Measurements from ENCODE around the gene CLP1. TPM values are rescaled to one million over a fixed set of nuclear protein-coding genes. Genes with fewer than 3 reads are reported as not detected.
A peak's percentile ranks its signal among the peaks of the same experiment; 100 is the strongest.

Gene CLP1
- total RNA-seq, 1 donor from 2014 or later = 12.5 TPM

DNA sequence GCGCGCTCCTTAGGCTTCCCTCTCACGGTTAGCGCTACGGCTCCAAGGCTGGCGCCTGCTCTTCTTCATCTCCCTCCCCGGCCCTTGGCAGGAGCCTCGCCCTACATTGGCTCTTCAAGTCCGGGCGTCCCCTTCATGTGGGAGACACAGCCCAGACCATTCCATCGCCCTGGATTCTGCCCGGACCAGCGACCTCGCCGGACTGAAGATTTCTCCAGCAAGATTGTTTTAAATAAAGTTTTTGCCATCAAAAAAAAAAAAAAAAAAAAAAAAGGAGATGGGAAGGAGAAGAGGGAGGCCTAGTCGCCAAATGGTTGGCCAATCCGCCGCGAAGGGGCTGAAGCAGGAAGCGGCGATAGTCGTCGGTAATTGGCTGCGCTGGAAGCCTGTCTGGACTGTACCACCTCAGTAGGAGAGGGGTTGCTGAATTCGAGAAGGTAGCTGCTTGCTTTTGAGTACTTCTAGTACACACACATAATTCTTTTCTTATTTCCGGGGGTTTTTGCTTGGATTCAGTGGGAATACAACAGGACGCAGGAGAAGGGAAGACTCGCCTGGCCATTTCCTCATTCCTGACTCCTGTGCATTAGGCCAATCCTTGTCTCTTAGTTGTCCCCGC, 9.7 kb downstream of the CLP1 start:
- ATAC-seq = peak; percentile 93 to 94
- Histone ChIP-seq H3K27ac (peak overlapping the region; percentile 98), H3K27me3 (ENCODE audit: low read depth) (no peaks in the 10 kb centered on the region), H3K36me3 (peaks cover 19% of the 10 kb centered on the region), H3K9me3 (no peaks in the 10 kb centered on the region), H3K4me1 (peaks cover 32% of the 10 kb centered on the region), H3K4me3 (peak overlapping the region; percentile 91)
- TF ChIP-seq, protein P1, sequence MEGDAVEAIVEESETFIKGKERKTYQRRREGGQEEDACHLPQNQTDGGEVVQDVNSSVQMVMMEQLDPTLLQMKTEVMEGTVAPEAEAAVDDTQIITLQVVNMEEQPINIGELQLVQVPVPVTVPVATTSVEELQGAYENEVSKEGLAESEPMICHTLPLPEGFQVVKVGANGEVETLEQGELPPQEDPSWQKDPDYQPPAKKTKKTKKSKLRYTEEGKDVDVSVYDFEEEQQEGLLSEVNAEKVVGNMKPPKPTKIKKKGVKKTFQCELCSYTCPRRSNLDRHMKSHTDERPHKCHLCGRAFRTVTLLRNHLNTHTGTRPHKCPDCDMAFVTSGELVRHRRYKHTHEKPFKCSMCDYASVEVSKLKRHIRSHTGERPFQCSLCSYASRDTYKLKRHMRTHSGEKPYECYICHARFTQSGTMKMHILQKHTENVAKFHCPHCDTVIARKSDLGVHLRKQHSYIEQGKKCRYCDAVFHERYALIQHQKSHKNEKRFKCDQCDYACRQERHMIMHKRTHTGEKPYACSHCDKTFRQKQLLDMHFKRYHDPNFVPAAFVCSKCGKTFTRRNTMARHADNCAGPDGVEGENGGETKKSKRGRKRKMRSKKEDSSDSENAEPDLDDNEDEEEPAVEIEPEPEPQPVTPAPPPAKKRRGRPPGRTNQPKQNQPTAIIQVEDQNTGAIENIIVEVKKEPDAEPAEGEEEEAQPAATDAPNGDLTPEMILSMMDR (IDR thresholded peaks at IDR 0.05) = no peak
- intact Hi-C loops (cut with DNase I) = no loop called here
- DNase-seq = peak; percentile 99

DNA sequence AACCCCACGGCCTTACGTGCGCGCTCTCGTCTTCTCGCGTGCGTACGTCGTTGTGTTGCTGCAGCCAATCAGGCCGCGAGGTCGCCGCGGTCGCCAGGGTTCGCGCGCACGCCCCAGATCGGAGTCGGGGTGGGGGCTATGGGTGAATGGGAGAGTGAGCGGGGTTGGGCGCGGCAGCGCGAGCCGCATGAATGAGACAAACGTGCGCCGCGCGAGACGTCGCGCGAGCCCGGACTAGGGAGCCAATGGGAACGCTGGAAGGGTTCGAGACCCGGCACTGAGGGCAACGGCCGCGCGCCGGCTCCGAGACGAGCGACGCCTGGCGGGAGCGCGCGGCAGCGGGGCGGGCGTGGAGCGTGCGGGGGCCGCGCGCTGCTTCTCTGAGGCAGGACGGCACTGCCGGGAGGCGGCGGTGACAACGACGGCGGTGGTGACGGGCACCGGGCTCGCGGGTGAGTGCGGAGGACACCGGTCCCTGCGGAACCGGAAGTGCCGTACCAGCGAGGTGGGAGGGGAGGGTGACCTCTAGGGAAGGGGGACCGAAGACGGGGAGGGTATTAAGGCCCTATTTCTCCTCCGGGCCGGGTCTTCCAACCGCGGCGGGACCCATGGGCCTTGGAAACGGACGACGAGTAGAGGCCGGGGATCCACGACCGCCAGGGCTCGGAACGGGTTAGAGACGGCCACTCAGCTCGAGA, 10.3 kb downstream of the CLP1 start, which contains the start of gene ZDHHC5:
TSS of gene ZDHHC5 (plus strand) at position 379 of the 698 bp plus-strand sequence. CDS start 4,977 bp downstream, outside the sequence.
- TF ChIP-seq, protein P1 (IDR thresholded peaks at IDR 0.05) = peak; percentile 55
- intact Hi-C loops (cut with DNase I) = no loop called here
- ATAC-seq = peak; percentile 95 to 97

DNA sequence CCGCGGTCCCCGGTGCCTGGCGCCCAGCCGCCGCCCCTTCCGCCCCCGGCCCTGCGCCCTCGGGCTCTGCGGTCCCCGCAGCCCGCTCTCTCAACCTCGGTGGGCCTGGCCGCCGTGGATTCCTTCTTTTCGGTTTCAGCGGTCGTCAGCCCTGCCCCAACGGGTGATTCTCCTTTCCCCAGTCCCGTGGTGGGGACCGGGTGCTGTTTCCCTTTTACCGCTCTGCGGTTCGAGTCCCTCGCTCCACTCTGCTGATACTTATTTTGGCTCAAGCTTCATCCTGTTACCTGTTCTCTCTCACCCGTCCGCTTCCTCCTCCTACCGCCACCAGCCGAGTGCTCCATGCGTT, 10.8 kb downstream of the CLP1 start:
- H3K4me1 ChIP-seq = peaks cover 32% of the 10 kb centered on the region
- TF ChIP-seq, protein P1 (IDR thresholded peaks at IDR 0.05) = no peak
- no peaks in the 10 kb centered on the region for H3K27me3 ChIP-seq (ENCODE audit: low read depth)
- DNase-seq (peak; percentile 63), ATAC-seq (peak; percentile 5 to 23)
- no peaks in the 10 kb centered on the region for H3K9me3 ChIP-seq
- peak overlapping the region; percentile 91 for H3K4me3 ChIP-seq
- peak overlapping the region; percentile 98 for H3K27ac ChIP-seq
- H3K36me3 ChIP-seq = peaks cover 21% of the 10 kb centered on the region
- intact Hi-C loops (cut with DNase I) = no loop called here

More for the DNA sequence above, 10.3 kb downstream of the CLP1 start, which contains the start of gene ZDHHC5:
- peak within 1 kb of the TSS; percentile 98 for H3K27ac ChIP-seq
- peaks cover 19% of the 10 kb centered on the region for H3K36me3 ChIP-seq
- no peaks in the 10 kb centered on the region for H3K27me3 ChIP-seq (ENCODE audit: low read depth)
- peak within 1 kb of the TSS; percentile 91 for H3K4me3 ChIP-seq
- peaks cover 32% of the 10 kb centered on the region for H3K4me1 ChIP-seq
- DNase-seq = peak; percentile 99
- H3K9me3 ChIP-seq = no peaks in the 10 kb centered on the region

- no peak for DNase-seq
- intact Hi-C loops (cut with DNase I) = no loop called here
- Histone ChIP-seq H3K36me3 (peaks cover 74% of the 10 kb centered on the region), H3K4me3 (no peak overlapping the region), H3K4me1 (peaks cover 45% of the 10 kb centered on the region), H3K27ac (no peak overlapping the region), H3K9me3 (no peaks in the 10 kb centered on the region), H3K27me3 (ENCODE audit: low read depth) (no peaks in the 10 kb centered on the region)
- TF ChIP-seq, protein P1 (IDR thresholded peaks at IDR 0.05) = no peak
- ATAC-seq = no peak
Observed at GRCh38 chr11:57674251-57674650, 16.7 kb downstream of the CLP1 start.

DNA sequence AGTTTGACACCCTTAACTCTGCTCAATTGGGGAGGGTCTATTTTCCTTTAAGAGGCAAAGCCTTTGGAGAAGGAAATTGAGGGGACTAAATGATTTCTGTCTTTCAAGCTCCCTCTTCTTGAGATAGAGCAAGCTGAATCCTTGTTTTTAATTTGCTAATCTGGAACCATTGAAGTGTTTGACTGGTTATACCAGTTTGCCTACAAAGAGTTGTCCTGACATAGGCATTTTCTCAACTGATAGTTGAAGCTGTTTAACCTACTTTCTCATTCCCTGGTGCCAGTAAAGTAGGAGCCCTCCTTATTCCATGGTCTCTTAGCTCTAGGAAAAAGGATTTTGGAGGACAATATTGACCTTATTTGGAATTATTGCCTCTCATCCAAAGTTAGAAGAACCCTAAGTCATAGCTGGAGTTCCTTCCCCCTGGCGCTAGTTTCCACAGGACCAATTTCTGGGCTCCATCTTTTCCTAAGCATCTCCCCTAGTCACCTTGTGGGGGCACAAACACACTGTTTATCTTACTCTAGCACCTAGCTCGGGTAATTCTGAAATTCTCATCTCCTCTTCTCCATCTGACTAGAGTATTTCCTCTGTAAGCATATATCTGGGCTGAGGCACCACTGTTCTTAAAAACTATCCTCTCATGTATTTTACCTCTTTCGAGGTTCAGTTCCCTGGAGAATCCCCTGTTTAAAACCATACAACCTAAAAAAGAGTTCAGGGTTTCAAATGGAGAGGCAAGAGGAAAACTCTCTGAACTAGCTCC, 17.8 kb downstream of the CLP1 start:
- H3K36me3 ChIP-seq = peaks cover 79% of the 10 kb centered on the region
- H3K4me1 ChIP-seq = peaks cover 38% of the 10 kb centered on the region
- no peak overlapping the region for H3K4me3 ChIP-seq
- intact Hi-C loops (cut with DNase I) = no loop called here
- no peaks in the 10 kb centered on the region for H3K9me3 ChIP-seq
- H3K27me3 ChIP-seq (ENCODE audit: low read depth) = no peaks in the 10 kb centered on the region
- TF ChIP-seq, protein P1 (IDR thresholded peaks at IDR 0.05) = no peak
- no peak overlapping the region for H3K27ac ChIP-seq
- ATAC-seq (peak in 1 of 2 donors; percentile 51), DNase-seq (no peak)
